ENCODE data around the gene BCL2L11.

The BCL2L11 gene

GRCh38 chr2:111171337-111171930 lies 50.7 kb downstream of the BCL2L11 start:
- no peak for DNase-seq

GRCh38 chr2:111172666-111173065 lies 52.0 kb downstream of the BCL2L11 start:
- no peak for DNase-seq

GRCh38 chr2:111173338-111173737 lies 52.6 kb downstream of the BCL2L11 start:
- no peak for DNase-seq

- no peak for DNase-seq
Observed at GRCh38 chr2:111173856-111174255, 53.1 kb downstream of the BCL2L11 start.

GRCh38 chr2:111175615-111176014 lies 54.9 kb downstream of the BCL2L11 start:
- DNase-seq, result no peak

- no peak for DNase-seq
Observed at GRCh38 chr2:111176388-111176787, 55.7 kb downstream of the BCL2L11 start.

- peak; percentile 42 for DNase-seq
Observed at GRCh38 chr2:111176867-111177266, 56.2 kb downstream of the BCL2L11 start.

- DNase-seq, result no peak
Observed at GRCh38 chr2:111178296-111178695, 57.6 kb downstream of the BCL2L11 start.

- DNase-seq, result no peak
Observed at GRCh38 chr2:111178730-111179405, 58.2 kb downstream of the BCL2L11 start.

GRCh38 chr2:111182121-111182520 lies 61.4 kb downstream of the BCL2L11 start:
- DNase-seq, result no peak

GRCh38 chr2:111182740-111183139 lies 62.0 kb downstream of the BCL2L11 start:
- no peak for DNase-seq

- no peak for DNase-seq
Observed at GRCh38 chr2:111184725-111185310, 64.1 kb downstream of the BCL2L11 start.

- DNase-seq, result no peak
Observed at GRCh38 chr2:111185361-111186022, 64.8 kb downstream of the BCL2L11 start.

- no peak for DNase-seq
Observed at GRCh38 chr2:111186121-111186715, 65.5 kb downstream of the BCL2L11 start.

- no peak for DNase-seq
Observed at GRCh38 chr2:111186933-111187332, 66.2 kb downstream of the BCL2L11 start.

- no peak for DNase-seq
Observed at GRCh38 chr2:111188681-111189080, 68.0 kb downstream of the BCL2L11 start.

- DNase-seq, result no peak
Observed at GRCh38 chr2:111189106-111189505, 68.4 kb downstream of the BCL2L11 start.

GRCh38 chr2:111190816-111191540 lies 70.3 kb downstream of the BCL2L11 start:
- no peak for DNase-seq

GRCh38 chr2:111191877-111192276 lies 71.2 kb downstream of the BCL2L11 start:
- no peak for DNase-seq

- no peak for DNase-seq
Observed at GRCh38 chr2:111192776-111193368, 72.2 kb downstream of the BCL2L11 start.

- DNase-seq, result no peak
Observed at GRCh38 chr2:111194835-111195621, 74.3 kb downstream of the BCL2L11 start.

GRCh38 chr2:111196435-111196834 lies 75.7 kb downstream of the BCL2L11 start:
- no peak for DNase-seq
